ENCODE measurements around the gene OXA1L. TPM values are rescaled to one million over a fixed set of nuclear protein-coding genes. Genes with fewer than 3 reads are reported as not detected.
"Not testable (repeated sequence)": the region's sequence is repeated elsewhere in the genome, so short reads cannot be mapped to it uniquely, and the experiment has no call there.

Gene OXA1L
- polyA plus RNA-seq, 1 donor (not counting 4 experiments of a cell fraction or from before 2014, with no cell fraction given), result 130 TPM

DNA sequence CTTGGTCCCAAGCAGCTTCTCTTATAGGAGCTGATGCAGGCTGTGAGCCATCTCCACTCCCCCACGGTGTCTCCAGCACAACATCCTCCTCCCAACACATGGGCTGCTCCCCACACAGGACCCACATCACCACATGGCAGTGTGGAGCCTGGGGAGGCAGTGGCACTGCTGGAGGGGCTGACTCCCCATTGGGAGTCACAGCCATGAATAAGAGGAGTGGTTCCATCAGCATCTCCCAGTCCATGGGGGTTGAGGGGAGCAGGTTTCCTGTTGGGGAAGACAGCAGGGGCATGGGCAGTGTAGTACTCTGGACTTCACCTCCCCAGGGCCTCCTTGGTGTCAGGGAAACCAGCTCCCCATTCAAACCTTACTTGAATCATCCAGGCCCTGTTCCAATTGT is 40.5 kb upstream of the OXA1L start:
- FAIRE-seq, result no peak
- Histone ChIP-seq H2AFZ (ENCODE audit: control insufficient read depth, low read length) (no peak overlapping the region), H3K27ac (ENCODE audit: control insufficient read depth, insufficient read depth, low read length) (no peak overlapping the region), H4K20me1 (ENCODE audit: control insufficient read depth, extremely low read depth, insufficient read depth, low read length) (no peaks in the 10 kb centered on the region), H3K36me3 (ENCODE audit: control insufficient read depth in 2 of 2, extremely low read depth in 1 of 2, insufficient read depth in 2 of 2, low read length in 2 of 2) (no peaks in the 10 kb centered on the region), H3K9ac (ENCODE audit: control insufficient read depth, extremely low read depth, insufficient read depth, low read length) (no peak overlapping the region), H3K27me3 (ENCODE audit: control insufficient read depth, extremely low read depth, insufficient read depth, low read length) (peaks cover 10% of the 10 kb centered on the region), H3K79me2 (ENCODE audit: control insufficient read depth, insufficient read depth, low read length) (no peaks in the 10 kb centered on the region), H3K4me1 (ENCODE audit: control insufficient read depth, extremely low read depth, insufficient read depth, low read length) (no peaks in the 10 kb centered on the region), H3K4me2 (ENCODE audit: control insufficient read depth, extremely low read depth, insufficient read depth, low read depth, low read length) (no peak overlapping the region), H3K9me1 (ENCODE audit: control insufficient read depth, extremely low read depth, insufficient read depth, low read length) (no peaks in the 10 kb centered on the region), H3K9me3 (ENCODE audit: control insufficient read depth, low read depth, low read length) (no peaks in the 10 kb centered on the region), H3K4me3 (ENCODE audit: control insufficient read depth in 2 of 3, extremely low read depth in 1 of 3, insufficient read depth in 2 of 3, low read depth in 1 of 3, low read length in 3 of 3) (no peak overlapping the region)
- no peak for TF ChIP-seq EZH2 (IDR thresholded peaks at IDR 0.05; ENCODE audit: low read length)
- TF ChIP-seq, protein P1, sequence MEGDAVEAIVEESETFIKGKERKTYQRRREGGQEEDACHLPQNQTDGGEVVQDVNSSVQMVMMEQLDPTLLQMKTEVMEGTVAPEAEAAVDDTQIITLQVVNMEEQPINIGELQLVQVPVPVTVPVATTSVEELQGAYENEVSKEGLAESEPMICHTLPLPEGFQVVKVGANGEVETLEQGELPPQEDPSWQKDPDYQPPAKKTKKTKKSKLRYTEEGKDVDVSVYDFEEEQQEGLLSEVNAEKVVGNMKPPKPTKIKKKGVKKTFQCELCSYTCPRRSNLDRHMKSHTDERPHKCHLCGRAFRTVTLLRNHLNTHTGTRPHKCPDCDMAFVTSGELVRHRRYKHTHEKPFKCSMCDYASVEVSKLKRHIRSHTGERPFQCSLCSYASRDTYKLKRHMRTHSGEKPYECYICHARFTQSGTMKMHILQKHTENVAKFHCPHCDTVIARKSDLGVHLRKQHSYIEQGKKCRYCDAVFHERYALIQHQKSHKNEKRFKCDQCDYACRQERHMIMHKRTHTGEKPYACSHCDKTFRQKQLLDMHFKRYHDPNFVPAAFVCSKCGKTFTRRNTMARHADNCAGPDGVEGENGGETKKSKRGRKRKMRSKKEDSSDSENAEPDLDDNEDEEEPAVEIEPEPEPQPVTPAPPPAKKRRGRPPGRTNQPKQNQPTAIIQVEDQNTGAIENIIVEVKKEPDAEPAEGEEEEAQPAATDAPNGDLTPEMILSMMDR (optimal IDR thresholded peaks at IDR 0.05 in 1 of 3, IDR thresholded peaks at IDR 0.05 in 1 of 3, conservative IDR thresholded peaks at IDR 0.05 in 1 of 3; ENCODE audit: extremely low read depth in 1 of 3, insufficient read depth in 2 of 3, low read length in 3 of 3), result no peak
- dilution Hi-C loops (cut with MboI; ENCODE audit: extremely low pct_ligation_motif_present, low sequenced_read_pairs), result no loop called here
- DNase-seq (ENCODE audit: low read depth, low spot score), result no peak

DNA sequence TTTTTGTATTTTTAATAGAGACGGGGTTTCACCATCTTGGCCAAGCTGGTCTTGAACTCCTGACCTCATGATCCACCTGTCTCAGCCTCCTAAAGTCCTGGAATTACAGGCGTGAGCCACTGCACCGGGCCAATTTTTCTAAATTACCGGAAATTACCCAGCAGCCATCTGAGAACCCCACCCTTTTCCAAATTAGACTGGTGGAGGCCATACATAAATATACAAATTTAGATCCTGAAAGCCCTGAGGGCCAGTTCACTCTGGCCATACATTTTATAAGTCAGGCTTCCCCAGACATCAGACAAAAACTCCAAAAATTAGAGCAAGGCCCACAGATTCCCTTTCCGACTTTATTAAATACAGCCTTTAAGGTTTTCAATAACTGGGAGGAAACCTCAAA is 34.4 kb upstream of the OXA1L start:
- not testable (repeated sequence) for FAIRE-seq; H3K9me1 ChIP-seq (ENCODE audit: control insufficient read depth, extremely low read depth, insufficient read depth, low read length)

DNA sequence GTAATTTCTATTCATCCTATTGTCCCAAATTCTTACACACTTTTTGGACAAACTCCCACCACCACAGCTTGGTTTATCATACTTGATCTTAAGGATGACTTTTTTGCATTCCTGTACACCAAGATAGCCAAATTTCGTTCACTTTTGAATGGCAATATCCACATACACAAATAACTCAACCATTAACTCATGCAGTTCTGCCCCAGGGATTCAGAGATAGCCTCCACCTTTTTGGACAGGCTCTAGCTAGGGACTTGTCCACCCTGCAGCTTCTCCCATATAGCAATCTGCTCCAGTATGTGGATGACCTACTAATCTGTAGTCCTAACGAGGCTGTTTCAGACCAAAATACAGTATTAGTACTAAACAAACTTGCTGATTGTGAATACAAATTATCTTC is 32.7 kb upstream of the OXA1L start:
- Histone ChIP-seq H3K9me3 (ENCODE audit: control insufficient read depth, low read depth, low read length) (no peaks in the 10 kb centered on the region), H3K9ac (ENCODE audit: control insufficient read depth, extremely low read depth, insufficient read depth, low read length) (no peak overlapping the region), H3K4me1 (ENCODE audit: control insufficient read depth, extremely low read depth, insufficient read depth, low read length) (no peaks in the 10 kb centered on the region), H3K9me1 (ENCODE audit: control insufficient read depth, extremely low read depth, insufficient read depth, low read length) (no peaks in the 10 kb centered on the region), H2AFZ (ENCODE audit: control insufficient read depth, low read length) (no peak overlapping the region), H4K20me1 (ENCODE audit: control insufficient read depth, extremely low read depth, insufficient read depth, low read length) (no peaks in the 10 kb centered on the region), H3K27ac (ENCODE audit: control insufficient read depth, insufficient read depth, low read length) (no peak overlapping the region), H3K4me2 (ENCODE audit: control insufficient read depth, extremely low read depth, insufficient read depth, low read depth, low read length) (no peak overlapping the region), H3K79me2 (ENCODE audit: control insufficient read depth, insufficient read depth, low read length) (no peaks in the 10 kb centered on the region), H3K36me3 (ENCODE audit: control insufficient read depth in 2 of 2, extremely low read depth in 1 of 2, insufficient read depth in 2 of 2, low read length in 2 of 2) (no peaks in the 10 kb centered on the region), H3K27me3 (ENCODE audit: control insufficient read depth, extremely low read depth, insufficient read depth, low read length) (no peaks in the 10 kb centered on the region), H3K4me3 (ENCODE audit: control insufficient read depth in 2 of 3, extremely low read depth in 1 of 3, insufficient read depth in 2 of 3, low read depth in 1 of 3, low read length in 3 of 3) (no peak overlapping the region)
- DNase-seq (ENCODE audit: low read depth, low spot score) (no peak), FAIRE-seq (no peak)
- dilution Hi-C loops (cut with MboI; ENCODE audit: extremely low pct_ligation_motif_present, low sequenced_read_pairs), result no loop called here
- TF ChIP-seq, protein P1 (optimal IDR thresholded peaks at IDR 0.05 in 1 of 3, IDR thresholded peaks at IDR 0.05 in 1 of 3, conservative IDR thresholded peaks at IDR 0.05 in 1 of 3; ENCODE audit: extremely low read depth in 1 of 3, insufficient read depth in 2 of 3, low read length in 3 of 3), result no peak
- no peak for TF ChIP-seq EZH2 (IDR thresholded peaks at IDR 0.05; ENCODE audit: low read length)

More for the DNA sequence above, 34.4 kb upstream of the OXA1L start:
- H3K4me3 ChIP-seq (ENCODE audit: control insufficient read depth in 2 of 3, extremely low read depth in 1 of 3, insufficient read depth in 2 of 3, low read depth in 1 of 3, low read length in 3 of 3); H3K79me2 ChIP-seq (ENCODE audit: control insufficient read depth, insufficient read depth, low read length); DNase-seq (ENCODE audit: low read depth, low spot score); H3K9ac ChIP-seq (ENCODE audit: control insufficient read depth, extremely low read depth, insufficient read depth, low read length); H3K27ac ChIP-seq (ENCODE audit: control insufficient read depth, insufficient read depth, low read length); H3K4me1 ChIP-seq (ENCODE audit: control insufficient read depth, extremely low read depth, insufficient read depth, low read length); dilution Hi-C loops (cut with MboI; ENCODE audit: extremely low pct_ligation_motif_present, low sequenced_read_pairs); H3K9me3 ChIP-seq (ENCODE audit: control insufficient read depth, low read depth, low read length); H4K20me1 ChIP-seq (ENCODE audit: control insufficient read depth, extremely low read depth, insufficient read depth, low read length); H3K36me3 ChIP-seq (ENCODE audit: control insufficient read depth in 2 of 2, extremely low read depth in 1 of 2, insufficient read depth in 2 of 2, low read length in 2 of 2); H3K4me2 ChIP-seq (ENCODE audit: control insufficient read depth, extremely low read depth, insufficient read depth, low read depth, low read length); H3K27me3 ChIP-seq (ENCODE audit: control insufficient read depth, extremely low read depth, insufficient read depth, low read length); H2AFZ ChIP-seq (ENCODE audit: control insufficient read depth, low read length): not testable (repeated sequence)

Data from keratinocyte (primary cell).